H54 (cell line): ENCODE data around the gene NR6A1.

Experiments
- DNase-seq: peaks from one replicate; pipeline ENCODE4 v3.0.0; 2011; ENCODE audit warnings: low spot score, mixed read lengths; ENCODE audit not compliant: insufficient read length
- FAIRE-seq: peaks from 3 replicates; lab custom pipeline; 2011; peaks lifted over from hg19 to GRCh38; lab: Jason Lieb, UNC
- POLR2A ChIP-seq: IDR thresholded peaks from 2 replicates; pipeline ENCODE4 v1.6.1; 2011; ENCODE audit warnings: low read depth, mild to moderate bottlenecking, low read length

The NR6A1 gene

DNA sequence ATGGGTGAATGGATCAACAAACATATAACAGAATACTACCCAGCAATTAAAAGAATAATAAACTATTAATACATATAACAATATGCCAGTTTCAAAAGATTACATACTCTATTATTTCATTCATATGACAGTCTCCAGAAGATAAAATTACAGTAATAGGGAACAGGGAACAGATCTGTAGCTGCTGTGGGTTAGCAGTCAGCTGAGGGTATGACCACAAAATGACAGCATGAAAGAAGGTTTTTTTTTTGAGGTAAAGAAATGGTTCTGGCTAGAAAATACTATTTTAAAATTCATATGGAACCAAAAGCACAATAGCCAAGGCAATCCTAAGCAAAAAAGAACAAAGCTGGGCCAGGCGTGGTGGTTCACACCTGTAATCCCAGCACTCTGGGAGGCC lies 190.9 kb downstream of the NR6A1 start:
- FAIRE-seq: no peak
- no peak for TF ChIP-seq POLR2A
- no peak for DNase-seq

DNA sequence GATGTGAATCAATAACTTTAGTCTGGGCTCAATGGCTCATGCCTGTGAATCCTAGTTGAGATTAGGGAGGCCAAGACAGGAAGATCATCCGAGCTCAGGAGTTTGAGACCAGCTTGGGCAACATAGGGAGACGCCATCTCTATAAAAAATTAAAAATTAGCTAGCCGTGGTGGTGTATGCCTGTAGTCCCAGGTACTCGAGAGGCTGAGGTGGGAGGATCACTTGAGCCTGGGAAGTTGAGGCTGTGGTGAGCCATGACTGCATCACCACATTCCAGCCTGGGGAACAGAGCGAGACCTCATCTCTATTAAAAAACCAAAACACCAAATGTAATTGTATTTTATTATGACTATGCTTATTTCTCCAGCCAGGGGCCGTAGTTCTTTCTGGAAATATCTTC lies 194.4 kb downstream of the NR6A1 start:
- TF ChIP-seq POLR2A: no peak
- DNase-seq (no peak), FAIRE-seq (no peak)

DNA sequence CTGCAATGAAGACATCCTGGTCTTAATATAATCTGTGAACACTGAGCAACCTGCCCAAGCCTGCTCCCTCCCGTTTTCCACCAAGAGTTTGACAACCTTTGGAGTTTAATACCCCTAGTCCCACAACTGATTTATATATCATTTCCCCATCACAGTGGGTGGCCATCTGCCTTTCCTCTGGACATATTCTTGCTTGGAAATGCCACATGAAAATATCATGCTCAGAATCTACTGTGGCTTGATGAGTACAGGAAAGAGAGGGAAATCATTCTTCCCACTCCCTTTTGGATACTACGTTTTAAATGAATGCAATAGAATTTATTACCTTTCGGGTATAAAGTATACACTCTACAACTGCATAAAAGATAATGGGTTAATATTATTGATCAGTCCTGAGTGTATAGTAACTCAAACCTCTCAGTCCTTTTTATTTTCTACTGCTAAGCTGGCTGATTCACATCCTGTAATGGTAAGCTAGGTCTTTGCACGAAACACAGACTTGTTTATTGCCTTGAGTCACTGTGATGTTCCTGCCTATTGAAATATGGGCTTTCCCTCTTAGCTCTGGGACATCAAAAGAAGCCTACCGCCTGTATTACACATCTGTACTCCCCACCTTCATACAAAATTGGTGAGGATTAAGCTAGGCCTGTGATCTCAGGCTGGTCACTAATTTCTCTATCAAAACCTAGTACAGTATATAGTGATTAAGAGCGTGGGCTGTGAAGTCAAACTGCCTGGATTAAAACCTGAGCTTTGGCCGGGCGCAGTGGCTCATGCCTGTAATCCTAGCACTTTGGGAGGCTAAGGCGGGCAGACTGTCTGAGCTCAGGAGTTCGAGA lies 196.4 kb downstream of the NR6A1 start:
- peak; percentile 99 for FAIRE-seq
- DNase-seq: peak; percentile 79
- no peak for TF ChIP-seq POLR2A

DNA sequence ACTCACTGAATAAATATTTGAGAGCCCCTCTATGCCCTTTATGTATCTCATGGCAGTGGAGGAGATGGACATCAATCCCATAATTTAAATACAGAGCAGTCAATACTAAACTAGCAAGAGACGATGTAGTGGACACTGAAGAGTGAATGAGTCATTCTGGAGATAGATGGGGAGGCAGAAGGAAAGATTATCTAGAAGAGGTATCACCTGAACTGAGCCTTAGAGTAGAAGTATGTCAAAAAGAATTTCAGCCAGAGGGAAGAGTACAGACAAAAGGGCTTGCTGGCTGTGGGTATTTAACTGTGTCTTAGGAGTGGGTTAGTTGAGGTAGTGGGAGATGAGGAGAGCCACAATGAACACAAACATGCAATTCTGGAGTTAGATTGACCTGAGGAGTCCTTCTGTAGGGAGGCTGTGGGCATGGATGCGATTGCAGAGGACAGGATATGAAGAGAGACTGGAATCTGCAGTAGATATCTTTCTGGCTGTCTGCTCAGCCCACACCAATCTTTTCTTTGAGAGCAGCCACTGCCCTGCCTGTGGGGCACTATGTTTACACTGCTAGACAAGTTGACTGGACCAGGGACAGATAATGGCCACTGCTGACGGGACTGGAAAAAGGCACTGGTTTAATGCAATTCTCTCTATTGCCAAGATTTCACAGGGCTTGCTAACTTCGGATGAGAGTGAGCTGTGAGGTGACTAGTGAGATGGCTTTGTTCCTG lies 200.0 kb downstream of the NR6A1 start:
- no peak for DNase-seq
- TF ChIP-seq POLR2A: no peak
- no peak for FAIRE-seq

DNA sequence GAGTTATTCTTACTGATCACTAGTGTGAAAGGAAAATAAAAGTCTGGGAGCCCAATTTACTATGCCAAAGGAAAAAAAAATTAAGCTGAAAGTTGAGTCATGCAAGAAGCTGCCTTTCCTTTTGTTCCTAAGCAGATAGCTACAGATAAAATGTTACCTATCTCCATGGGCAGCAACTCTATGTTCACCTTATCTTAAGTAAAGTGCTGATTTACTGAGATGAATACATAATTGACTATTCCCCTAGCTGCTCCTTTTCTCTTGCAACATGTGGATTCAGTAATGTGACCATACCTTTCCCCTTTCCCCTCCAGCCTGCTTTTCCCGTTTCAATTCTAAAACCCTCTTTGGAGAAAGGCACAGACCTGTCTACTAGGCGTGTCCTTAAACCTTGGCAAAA lies 201.2 kb downstream of the NR6A1 start:
- TF ChIP-seq POLR2A: no peak
- FAIRE-seq (peak; percentile 64), DNase-seq (no peak)

DNA sequence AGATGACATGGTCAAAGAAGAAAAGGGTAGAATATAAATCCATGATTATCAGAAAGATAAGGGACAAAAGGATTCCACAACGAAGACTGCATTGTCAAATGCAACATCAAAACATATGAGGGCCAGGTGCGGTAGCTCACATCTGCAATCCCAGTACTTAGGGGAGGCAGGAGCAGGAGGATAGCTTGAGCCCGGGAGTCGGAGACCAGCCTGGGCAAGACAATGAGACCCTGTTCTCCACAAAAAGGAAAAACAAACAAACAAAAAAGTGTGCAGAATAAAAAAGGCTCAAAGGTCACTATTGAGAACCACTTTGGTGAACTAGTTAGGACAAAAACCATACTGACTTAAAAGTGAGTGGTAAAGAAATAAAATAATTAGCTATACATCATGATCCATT lies 203.7 kb downstream of the NR6A1 start:
- no peak for TF ChIP-seq POLR2A
- no peak for DNase-seq
- no peak for FAIRE-seq

DNA sequence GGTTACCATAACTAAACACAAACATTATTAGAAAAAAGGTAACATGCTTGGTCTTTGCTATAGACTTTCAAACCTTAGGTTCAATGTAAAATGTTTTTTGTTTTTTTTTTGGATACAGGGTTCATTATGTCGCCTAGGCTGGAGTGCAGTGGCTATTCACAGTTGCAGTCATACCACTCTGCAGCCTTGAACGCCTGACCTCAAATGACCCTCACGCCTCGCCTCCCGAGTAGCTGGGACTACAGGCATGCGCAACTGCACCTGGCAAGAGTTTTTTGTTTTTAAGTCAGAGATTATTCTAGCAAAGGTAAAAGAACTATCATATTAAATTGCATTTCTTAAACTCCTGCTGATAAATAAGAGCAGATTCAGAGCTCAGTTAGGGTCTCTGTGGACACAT lies 208.8 kb downstream of the NR6A1 start:
- peak; percentile 50 for FAIRE-seq
- no peak for DNase-seq
- no peak for TF ChIP-seq POLR2A

DNA sequence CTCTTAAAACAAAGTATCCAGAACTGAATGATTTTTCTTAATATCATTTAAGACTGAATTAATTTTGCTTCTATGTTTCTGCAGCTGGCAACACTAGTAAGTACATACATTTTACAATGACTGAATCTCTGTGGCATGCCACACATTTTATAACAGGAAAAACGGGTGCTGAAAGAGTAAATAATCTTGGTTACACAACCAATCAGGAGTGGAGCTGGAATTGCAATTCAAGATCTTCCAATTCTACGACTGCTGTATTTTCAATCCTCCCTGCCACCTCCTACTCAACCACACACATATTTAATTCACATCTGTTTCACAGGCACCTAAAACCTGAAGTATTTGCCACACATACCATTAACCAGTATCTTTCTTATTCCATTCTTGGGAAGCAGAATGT lies 211.2 kb downstream of the NR6A1 start:
- FAIRE-seq (peak; percentile 94), DNase-seq (no peak)
- TF ChIP-seq POLR2A: no peak

DNA sequence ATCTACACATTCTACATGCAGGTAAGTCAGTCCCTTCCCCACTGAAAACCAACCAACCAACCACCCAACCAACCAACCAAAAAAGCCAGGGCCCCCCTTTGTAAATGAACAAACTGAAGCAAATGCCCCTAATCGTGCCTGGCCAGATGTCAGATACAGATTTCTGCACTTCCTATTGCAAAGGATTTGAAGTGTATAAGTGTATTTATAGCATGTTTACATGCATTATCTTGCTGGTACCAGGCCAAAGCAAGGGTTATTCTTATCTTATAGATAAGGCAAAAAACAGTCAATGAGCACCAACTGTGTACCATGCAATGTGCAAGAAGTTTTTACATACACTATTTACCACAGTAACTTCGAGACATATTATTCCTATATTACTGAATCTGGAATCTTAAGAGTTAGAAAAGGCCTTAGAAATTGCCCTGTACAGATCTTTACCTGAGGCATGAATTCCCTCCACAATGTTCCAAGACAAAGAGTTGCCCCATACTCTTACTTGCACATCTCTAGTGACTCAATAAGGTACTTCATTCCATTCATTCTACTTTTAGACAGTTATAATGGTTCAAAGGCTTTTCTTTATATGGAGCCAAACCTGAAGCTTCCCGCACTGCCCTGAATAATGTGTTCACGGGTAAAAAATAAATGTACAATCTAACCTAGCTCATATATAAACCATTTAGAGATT lies 212.2 kb downstream of the NR6A1 start:
- no peak for TF ChIP-seq POLR2A
- FAIRE-seq: peak; percentile 70

DNA sequence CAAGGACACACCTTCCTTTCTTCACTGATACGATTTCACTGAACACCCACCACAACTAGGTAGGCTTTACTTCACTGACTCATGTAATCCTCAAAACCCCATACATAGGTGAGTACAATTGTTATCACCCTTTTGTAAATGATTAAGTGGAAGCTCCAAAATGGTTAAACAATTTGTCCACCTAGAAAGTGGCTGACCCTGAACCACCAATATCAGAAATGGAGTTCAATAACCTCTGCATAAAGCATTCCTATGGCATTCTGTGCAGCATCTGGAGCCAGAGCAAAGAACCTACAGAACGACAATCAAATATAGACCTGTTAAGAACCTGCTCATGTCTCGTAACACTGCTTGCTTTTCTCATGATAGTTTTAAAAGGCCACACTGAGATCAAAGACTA lies 213.2 kb downstream of the NR6A1 start:
- no peak for DNase-seq
- no peak for TF ChIP-seq POLR2A
- no peak for FAIRE-seq

More for the DNA sequence above, 212.2 kb downstream of the NR6A1 start:
- no peak for DNase-seq

DNA sequence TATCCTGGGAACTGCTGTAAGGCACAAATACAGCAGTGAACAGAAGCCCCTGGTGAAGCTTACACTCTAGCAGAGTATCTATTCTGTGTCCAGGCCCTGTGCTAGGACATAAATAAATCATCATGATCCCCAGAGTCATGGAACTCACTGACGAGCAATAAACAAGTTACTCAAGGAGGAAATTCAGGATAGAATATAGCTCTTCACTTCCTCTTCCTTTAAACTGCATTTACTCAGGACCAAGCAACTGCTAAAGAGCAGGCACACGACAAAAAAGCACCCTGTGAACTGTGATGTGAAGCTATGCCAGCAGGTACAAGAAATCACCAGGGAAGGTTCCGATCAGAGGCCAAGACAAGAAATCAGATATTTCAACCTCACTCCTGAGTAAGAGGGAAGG lies 216.1 kb downstream of the NR6A1 start:
- DNase-seq (no peak), FAIRE-seq (no peak)

DNA sequence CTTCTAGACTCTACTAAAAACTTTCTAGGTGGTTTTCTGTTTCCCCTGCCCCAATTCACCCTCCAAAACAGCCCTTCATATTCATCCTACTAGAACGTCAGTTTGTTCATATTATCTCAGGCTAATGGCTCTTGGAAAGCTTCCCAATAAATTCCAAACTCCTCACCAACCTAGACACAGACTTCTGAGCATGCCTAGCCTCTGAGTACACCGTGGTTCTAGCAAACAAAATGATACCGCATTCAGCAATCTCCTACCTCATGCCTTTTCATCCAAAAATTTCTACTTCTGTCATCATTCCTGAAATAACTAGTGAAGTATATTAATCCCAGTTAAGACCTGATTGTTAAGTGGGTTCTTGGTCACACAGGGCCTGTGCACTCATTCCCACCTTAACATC lies 217.4 kb downstream of the NR6A1 start:
- FAIRE-seq (peak; percentile 84), DNase-seq (peak; percentile 27)
- TF ChIP-seq POLR2A: no peak

More for the DNA sequence above, 216.1 kb downstream of the NR6A1 start:
- TF ChIP-seq POLR2A: no peak

DNA sequence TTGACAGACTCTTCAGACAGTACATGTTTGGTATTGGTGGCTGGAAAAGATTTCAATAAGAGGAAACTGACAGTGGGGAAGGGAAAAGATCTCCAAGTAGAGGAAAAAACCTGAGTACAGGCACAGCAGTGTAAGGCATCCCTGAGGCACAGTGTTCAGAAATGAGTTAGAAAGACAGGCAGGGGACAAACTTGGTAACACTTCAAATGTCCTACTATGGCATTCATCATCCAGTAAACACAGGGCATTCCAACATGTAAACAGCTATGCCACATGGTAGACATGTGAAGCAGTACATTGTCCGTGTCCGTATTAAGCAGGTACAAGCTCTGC lies 218.9 kb downstream of the NR6A1 start:
- FAIRE-seq: no peak
- TF ChIP-seq POLR2A: no peak
- DNase-seq: no peak

DNA sequence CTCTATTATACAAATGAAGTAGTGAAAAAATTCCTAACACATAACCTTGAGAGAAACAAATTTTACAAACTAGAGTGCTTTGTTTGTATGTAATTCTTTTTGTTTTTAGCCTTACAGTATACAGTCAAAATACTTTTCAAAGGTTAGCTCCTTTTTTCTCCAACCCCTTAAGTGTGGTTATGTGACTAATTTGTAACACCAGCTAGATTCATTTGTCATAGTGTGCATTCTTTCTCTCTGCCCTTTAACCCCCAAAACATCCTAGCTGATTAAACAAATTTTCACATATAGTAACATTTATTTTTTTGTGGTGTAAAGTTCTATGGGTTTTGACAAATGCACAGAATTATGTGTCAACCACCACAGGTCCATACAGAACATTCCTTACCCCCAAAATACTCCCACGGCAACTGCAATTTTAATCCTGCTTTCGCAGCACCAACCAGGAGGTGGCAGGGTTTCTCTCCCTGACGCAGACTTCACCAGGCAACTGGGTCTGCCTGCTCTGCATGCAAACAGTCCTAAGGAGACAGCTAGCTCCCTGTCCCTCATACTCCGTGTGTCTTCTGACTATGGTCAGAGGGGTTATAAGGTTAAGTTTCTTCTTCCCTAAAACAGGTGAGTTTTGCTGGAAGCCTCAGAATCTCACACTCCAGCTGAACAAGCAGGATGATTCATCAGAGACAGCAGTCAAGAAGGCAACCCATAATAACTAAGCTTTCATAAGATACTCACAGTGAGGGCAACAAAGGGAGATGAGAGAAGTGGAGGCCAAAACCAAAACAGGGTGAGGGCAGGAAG lies 219.4 kb downstream of the NR6A1 start:
- FAIRE-seq: peak; percentile 98
- TF ChIP-seq POLR2A: no peak
- DNase-seq: peak; percentile 84
